HepG2 (cell line): Measurements from ENCODE around the gene LMNA. TPM values are rescaled to one million over a fixed set of nuclear protein-coding genes. Genes with fewer than 3 reads are reported as not detected.

ENCODE experiments used
- BCL6 ChIP-seq: IDR thresholded peaks from 2 replicates; pipeline ENCODE4 v1.6.1; 2016; ENCODE audit warnings: missing genetic modification reagents, missing compliant biosample characterization
- BCLAF1 ChIP-seq: fragments of 450-650 bp; IDR thresholded peaks from 2 replicates; pipeline ENCODE4 v1.6.1; 2017; ENCODE audit warnings: mild to moderate bottlenecking
- CREBL2 ChIP-seq: sonication (generic); formaldehyde crosslinking; IDR thresholded peaks from 2 replicates; pipeline ENCODE4 v1.8.1; 2023; ENCODE audit warnings: missing genetic modification reagents, mild to moderate bottlenecking, borderline replicate concordance
- GABPB1 ChIP-seq: IDR thresholded peaks from 2 replicates; pipeline ENCODE4 v1.6.1; 2016; ENCODE audit warnings: mild to moderate bottlenecking, missing genetic modification reagents, moderate library complexity, missing compliant biosample characterization
- HDAC1 ChIP-seq: sonication (generic); formaldehyde crosslinking; IDR thresholded peaks from 2 replicates; pipeline ENCODE4 v1.5.1; 2020; ENCODE audit warnings: mild to moderate bottlenecking, missing genetic modification reagents
- HNRNPLL ChIP-seq: fragments of 200-400 bp; formaldehyde crosslinking; IDR thresholded peaks from 2 replicates; pipeline ENCODE4 v1.6.1; 2017; ENCODE audit warnings: mild to moderate bottlenecking, low read depth, low read length; ENCODE audit not compliant: poor library complexity, severe bottlenecking
- KDM3A ChIP-seq: IDR thresholded peaks from 2 replicates; pipeline ENCODE4 v1.6.1; 2018; ENCODE audit warnings: low read depth, missing compliant biosample characterization
- RORA ChIP-seq: sonication (generic); formaldehyde crosslinking; IDR thresholded peaks from 2 replicates; pipeline ENCODE4 v1.5.0; 2020; ENCODE audit warnings: mild to moderate bottlenecking, missing genetic modification reagents, moderate library complexity
- SMAD9 ChIP-seq: sonication (generic); formaldehyde crosslinking; IDR thresholded peaks from 2 replicates; pipeline ENCODE4 v1.5.1; 2020; ENCODE audit warnings: mild to moderate bottlenecking, missing genetic modification reagents
- SMC3 ChIP-seq: IDR thresholded peaks from 2 replicates; pipeline ENCODE4 v1.6.1; 2011; ENCODE audit warnings: low read length, improper control_type of control experiment
- SP2 ChIP-seq: sonication (generic); formaldehyde crosslinking; IDR thresholded peaks from 2 replicates; pipeline ENCODE4 v1.5.1; 2020; ENCODE audit warnings: mild to moderate bottlenecking, missing genetic modification reagents
- TAF15 ChIP-seq: fragments of 200-400 bp; formaldehyde crosslinking; IDR thresholded peaks from one replicate; pipeline ENCODE4 v1.6.1; 2018; ENCODE audit warnings: mild to moderate bottlenecking, low read depth, low read length; ENCODE audit not compliant: poor library complexity, severe bottlenecking
- TSC22D2 ChIP-seq: sonication (generic); formaldehyde crosslinking; IDR thresholded peaks from 2 replicates; pipeline ENCODE4 v1.5.1; 2020; ENCODE audit warnings: missing genetic modification reagents, mild to moderate bottlenecking, borderline replicate concordance
- ZC3H4 ChIP-seq: sonication (generic); formaldehyde crosslinking; IDR thresholded peaks from 2 replicates; pipeline ENCODE4 v1.4.0; 2020; ENCODE audit warnings: missing genetic modification reagents, borderline replicate concordance
- ZNF230 ChIP-seq: sonication (generic); formaldehyde crosslinking; IDR thresholded peaks from 2 replicates; pipeline ENCODE4 v1.4.0; 2020; ENCODE audit warnings: mild to moderate bottlenecking, missing genetic modification reagents
- ZNF282 ChIP-seq: fragments of 450-650 bp; IDR thresholded peaks from 2 replicates; pipeline ENCODE4 v1.6.1; 2018; ENCODE audit not compliant: partially characterized antibody
- ZNF451 ChIP-seq: sonication (generic); formaldehyde crosslinking; IDR thresholded peaks from 2 replicates; pipeline ENCODE4 v1.5.0; 2020; ENCODE audit warnings: mild to moderate bottlenecking, missing genetic modification reagents
- ZNF619 ChIP-seq: sonication (generic); formaldehyde crosslinking; IDR thresholded peaks from 2 replicates; pipeline ENCODE4 v1.4.0; 2020; ENCODE audit warnings: mild to moderate bottlenecking, missing genetic modification reagents
- ZNF672 ChIP-seq: sonication (generic); formaldehyde crosslinking; IDR thresholded peaks from 2 replicates; pipeline ENCODE4 v1.8.1; 2022; ENCODE audit warnings: missing genetic modification reagents
- ZNF704 ChIP-seq: sonication (generic); formaldehyde crosslinking; IDR thresholded peaks from 2 replicates; pipeline ENCODE4 v1.8.1; 2023; ENCODE audit warnings: mild to moderate bottlenecking, inconsistent platforms, moderate library complexity, missing genetic modification reagents, borderline replicate concordance
- ZNF788 ChIP-seq: sonication (generic); formaldehyde crosslinking; IDR thresholded peaks from 2 replicates; pipeline ENCODE4 v1.5.0; 2020; ENCODE audit warnings: mild to moderate bottlenecking, missing genetic modification reagents, borderline replicate concordance
- ZNF839 ChIP-seq: sonication (generic); formaldehyde crosslinking; IDR thresholded peaks from 2 replicates; pipeline ENCODE4 v1.4.0; 2020; ENCODE audit warnings: missing genetic modification reagents, mild to moderate bottlenecking, borderline replicate concordance
- polyA plus RNA-seq, 8 experiments: library from polyadenylated mRNA; depleted of rRNA in 3 of 8; stranded (reverse) in 7 of 8; unstranded in 1 of 8; fragments of >200 nt; fragmentation: Illumina TruSeq in 4 of 8; extraction: Trizol in 4 of 8; gene quantifications; 2 replicates each; pipeline versions ENCODE4 v1.2.1 to v1.2.3, GENCODE V29; 2011 to 2016; ENCODE audit warnings: low read depth in 4 of 8, missing spikeins in 1 of 8, mixed read lengths in 1 of 8; ENCODE audit not compliant: insufficient read depth in 1 of 8
- total RNA-seq, 5 experiments: library from RNA; depleted of rRNA; stranded (reverse); fragments of >200 nt; fragmentation: Illumina TruSeq; extraction: Trizol; gene quantifications; 2 replicates each; pipeline ENCODE4 v1.2.3, GENCODE V29; 2016; ENCODE audit warnings: low read depth in 1 of 5
- TF ChIP-seq, protein P1 (sequence below): IDR thresholded peaks from 2 replicates; pipeline ENCODE4 v1.6.1; 2016; ENCODE audit warnings: low read depth
- TF ChIP-seq, protein P2 (sequence below): sonication (generic); formaldehyde crosslinking; IDR thresholded peaks from 2 replicates; pipeline ENCODE4 v1.5.0; 2020; ENCODE audit warnings: missing genetic modification reagents

LMNA gene
- total and polyA plus RNA-seq, 2 of the 13 experiments (the other 11 are each of a cell fraction or from before 2014, with no cell fraction given) = 107 to 225 TPM

DNA sequence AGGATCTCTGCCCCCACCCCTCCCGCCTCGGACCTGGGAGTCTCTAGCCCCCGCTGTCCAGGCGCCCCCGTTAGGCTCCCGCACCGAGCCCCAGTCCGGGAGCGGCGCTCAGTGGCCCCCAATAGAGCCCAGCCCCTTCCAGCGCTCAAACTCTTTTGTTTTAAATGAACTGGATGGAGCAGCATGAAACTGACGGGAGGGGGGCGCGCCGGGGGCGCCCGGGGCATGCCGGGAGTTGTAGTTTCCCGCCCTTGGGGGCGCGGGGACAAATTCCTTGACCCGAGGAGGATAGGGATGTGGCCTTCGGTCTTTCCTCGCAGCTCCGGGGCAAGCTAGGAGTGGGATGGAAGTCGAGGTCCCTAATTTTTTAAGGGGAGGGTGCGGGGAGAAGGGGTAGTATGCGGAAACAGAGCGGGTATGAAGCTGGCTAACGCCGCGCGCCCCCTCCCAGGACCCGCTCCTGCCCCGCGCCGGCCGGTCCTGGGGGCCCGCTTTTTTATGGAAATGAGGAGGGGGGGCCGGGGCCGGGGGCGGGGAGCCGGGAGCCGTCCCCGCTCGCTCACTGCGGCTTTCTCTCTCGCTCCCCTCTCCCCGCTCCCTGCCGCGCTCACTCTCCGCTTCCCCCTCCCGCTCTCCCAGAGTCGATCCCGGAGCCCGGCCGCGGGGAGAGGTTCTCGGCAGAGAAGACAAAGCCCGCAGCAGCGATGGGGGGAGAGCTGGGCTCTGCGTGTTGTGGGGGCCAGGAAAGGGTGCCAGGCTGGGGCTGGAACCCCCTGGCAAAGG lies 32.0 kb upstream of the LMNA start, which contains the start of gene MEX3A (continued):
- TF ChIP-seq TAF15 (no peak), BCL6 (no peak), ZC3H4 (no peak), SP2 (no peak), HNRNPLL (peak; percentile 25), TSC22D2 (CRISPR knock-in tag) (no peak), SMAD9 (CRISPR knock-in tag) (no peak), ZNF788 (CRISPR knock-in tag) (no peak), ZNF839 (CRISPR knock-in tag) (0 out of 2 replicates have a peak, but pooled peaks have one; percentile 5), SMC3 (no peak), ZNF672 (no peak), ZNF704 (no peak; the same call in 1 of the 2 replicates), KDM3A (CRISPR knock-in tag) (no peak), ZNF619 (CRISPR knock-in tag) (no peak), BCLAF1 (no peak), ZNF230 (CRISPR knock-in tag) (no peak), RORA (no peak), GABPB1 (peak; percentile 80), CREBL2 (CRISPR knock-in tag) (no peak), HDAC1 (CRISPR knock-in tag) (peak; percentile 37; the same call in 1 of the 2 replicates), ZNF451 (CRISPR knock-in tag) (no peak), ZNF282 (no peak)
- TF ChIP-seq, protein P1, sequence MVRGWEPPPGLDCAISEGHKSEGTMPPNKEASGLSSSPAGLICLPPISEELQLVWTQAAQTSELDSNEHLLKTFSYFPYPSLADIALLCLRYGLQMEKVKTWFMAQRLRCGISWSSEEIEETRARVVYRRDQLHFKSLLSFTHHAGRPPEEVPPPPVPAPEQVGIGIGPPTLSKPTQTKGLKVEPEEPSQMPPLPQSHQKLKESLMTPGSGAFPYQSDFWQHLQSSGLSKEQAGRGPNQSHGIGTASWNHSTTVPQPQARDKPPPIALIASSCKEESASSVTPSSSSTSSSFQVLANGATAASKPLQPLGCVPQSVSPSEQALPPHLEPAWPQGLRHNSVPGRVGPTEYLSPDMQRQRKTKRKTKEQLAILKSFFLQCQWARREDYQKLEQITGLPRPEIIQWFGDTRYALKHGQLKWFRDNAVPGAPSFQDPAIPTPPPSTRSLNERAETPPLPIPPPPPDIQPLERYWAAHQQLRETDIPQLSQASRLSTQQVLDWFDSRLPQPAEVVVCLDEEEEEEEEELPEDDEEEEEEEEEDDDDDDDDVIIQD (CRISPR knock-in tag) = no peak
- TF ChIP-seq, protein P2, sequence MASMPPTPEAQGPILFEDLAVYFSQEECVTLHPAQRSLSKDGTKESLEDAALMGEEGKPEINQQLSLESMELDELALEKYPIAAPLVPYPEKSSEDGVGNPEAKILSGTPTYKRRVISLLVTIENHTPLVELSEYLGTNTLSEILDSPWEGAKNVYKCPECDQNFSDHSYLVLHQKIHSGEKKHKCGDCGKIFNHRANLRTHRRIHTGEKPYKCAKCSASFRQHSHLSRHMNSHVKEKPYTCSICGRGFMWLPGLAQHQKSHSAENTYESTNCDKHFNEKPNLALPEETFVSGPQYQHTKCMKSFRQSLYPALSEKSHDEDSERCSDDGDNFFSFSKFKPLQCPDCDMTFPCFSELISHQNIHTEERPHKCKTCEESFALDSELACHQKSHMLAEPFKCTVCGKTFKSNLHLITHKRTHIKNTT (CRISPR knock-in tag) = no peak
